K562 (cell line): ENCODE measurements around the gene KRTAP10-12. TPM values are rescaled to one million over a fixed set of nuclear protein-coding genes. Genes with fewer than 3 reads are reported as not detected.

Experiments
- ATAC-seq: fragments of 200-7000 bp; cut with Tn5 transposase; 3 replicates; pipeline ENCODE4 v1.9.1; 2020; ENCODE audit warnings: moderate library complexity
- BruUV-seq: library from RNA; stranded (reverse); fragments of 400-500 nt; replicated peaks from 2 replicates; lab custom pipeline; 2021; lab: Mats Ljungman, UMichigan
- CTCF ChIA-PET: fragments of 300-600 bp; formaldehyde crosslinking; extraction: SDS; loops from one replicate; lab custom pipeline; 2021; ENCODE audit warnings: low intra/inter-chr PET ratio; lab: Yijun Ruan, JAX
- POLR2A ChIA-PET: fragments of 300-600, 350-650 bp; sonication (Branson Sonifier 250); formaldehyde crosslinking; extraction: SDS; loops from one replicate; lab custom pipeline; 2021; ENCODE audit warnings: antibody characterized with exemption, inconsistent platforms; lab: Yijun Ruan, JAX
- DNase-seq, 4 experiments: peaks; one replicate each; pipeline versions ENCODE4 v3.0.0 to v3.0.0-alpha.2; 2011 to 2018; ENCODE audit warnings: low spot score in 3 of 4, mixed read lengths in 3 of 4; ENCODE audit errors: extremely low read depth in 1 of 4
- FAIRE-seq: peaks from 2 replicates; lab custom pipeline; 2011; peaks lifted over from hg19 to GRCh38; lab: Jason Lieb, UNC
- H2AFZ ChIP-seq: 2 replicates; pipeline ENCODE4 v1.6.0; 2011; ENCODE audit warnings: low read depth, low read length, control low read depth, inconsistent platforms
- H3K27ac ChIP-seq: fragments of 200-600 bp; 3 replicates; pipeline ENCODE4 v1.8.0; 2011; ENCODE audit warnings: low read depth, mild to moderate bottlenecking, control low read depth, inconsistent platforms, low read length, moderate library complexity, mixed read lengths; ENCODE audit errors: extremely low read depth
- H3K27me3 ChIP-seq, 2 experiments: fragments of 300-600 bp in 1 of 2; 2 replicates in 1 of 2; 3 replicates in 1 of 2; pipeline versions ENCODE4 v1.6.0 to v1.8.0; 2011; ENCODE audit warnings: inconsistent platforms in 2 of 2, low read length in 2 of 2, mild to moderate bottlenecking in 1 of 2, mixed read lengths in 1 of 2, moderate library complexity in 1 of 2; ENCODE audit not compliant: control insufficient read depth in 2 of 2, insufficient read depth in 2 of 2
- H3K36me3 ChIP-seq: fragments of 300-600 bp; 3 replicates; pipeline ENCODE4 v1.8.0; 2011; ENCODE audit warnings: mild to moderate bottlenecking, low read length, inconsistent platforms; ENCODE audit not compliant: control insufficient read depth, insufficient read depth
- H3K4me1 ChIP-seq, 2 experiments: fragments of 200-600 bp in 1 of 2; replicated peaks in 1 of 2; 2 replicates in 1 of 2; 3 replicates in 1 of 2; pipeline versions ENCODE4 v1.5.1 to v1.8.0; 2011; ENCODE audit warnings: inconsistent platforms in 2 of 2, low read length in 2 of 2, mild to moderate bottlenecking in 1 of 2, mixed read lengths in 1 of 2, moderate library complexity in 1 of 2; ENCODE audit not compliant: control insufficient read depth in 2 of 2, insufficient read depth in 2 of 2
- H3K4me2 ChIP-seq: 2 replicates; pipeline ENCODE4 v1.6.1; 2011; ENCODE audit warnings: low read length, control low read depth, inconsistent platforms, mixed read lengths; ENCODE audit not compliant: insufficient read depth
- H3K4me3 ChIP-seq: fragments of 200-600 bp; sonication (generic), shearing (Covaris generic); 2 replicates; pipeline ENCODE4 v1.5.1; 2016; ENCODE audit warnings: control low read depth, inconsistent platforms
- H3K79me2 ChIP-seq: fragments of 200-600 bp; 3 replicates; pipeline ENCODE4 v1.8.0; 2011; ENCODE audit warnings: low read length, inconsistent platforms; ENCODE audit not compliant: control insufficient read depth, insufficient read depth
- H3K9ac ChIP-seq, 2 experiments: 2 replicates each; pipeline versions ENCODE4 v1.6.0 to v1.6.1; 2011; ENCODE audit warnings: low read depth in 2 of 2, low read length in 2 of 2, control low read depth in 1 of 2, inconsistent platforms in 1 of 2, mild to moderate bottlenecking in 1 of 2, mixed read lengths in 1 of 2; ENCODE audit not compliant: insufficient read depth in 1 of 2
- H3K9me1 ChIP-seq: one replicate; pipeline ENCODE4 v1.6.0; 2011; ENCODE audit warnings: inconsistent platforms, mild to moderate bottlenecking, low read length, moderate library complexity; ENCODE audit not compliant: control insufficient read depth, insufficient read depth
- H3K9me3 ChIP-seq: replicated peaks from 2 replicates; pipeline ENCODE4 v1.5.1; 2011; ENCODE audit warnings: low read depth, low read length, inconsistent platforms; ENCODE audit not compliant: control insufficient read depth, insufficient read depth
- H4K20me1 ChIP-seq: replicated peaks from 2 replicates; pipeline ENCODE4 v1.6.1; 2011; ENCODE audit warnings: low read length, inconsistent platforms, mixed read lengths; ENCODE audit not compliant: control insufficient read depth, insufficient read depth
- PTTG1 ChIP-seq: fragments of 450-650 bp; IDR thresholded peaks from 2 replicates; pipeline ENCODE4 v1.6.1; 2016; ENCODE audit warnings: low read depth, mild to moderate bottlenecking, missing genetic modification characterization, missing compliant biosample characterization
- TBP ChIP-seq: optimal IDR thresholded peaks from 2 replicates; pipeline ENCODE3; 2011; ENCODE audit warnings: low read depth, low read length, improper control_type of control experiment
- ZNF695 ChIP-seq: fragments of 450-650 bp; formaldehyde crosslinking; IDR thresholded peaks from 2 replicates; pipeline ENCODE4 v1.4.0; 2020; ENCODE audit warnings: mild to moderate bottlenecking, moderate library complexity
- WGBS: fragments of 100-300 bp; shearing (Covaris generic); methylation state at CpG from one replicate; pipeline ENCODE4 v1.1.6; 2016; ENCODE audit warnings: low coverage, mixed read lengths; ENCODE audit not compliant: insufficient coverage; ENCODE audit errors: missing lambda C conversion rate; 5-methylcytosine and 5-hydroxymethylcytosine counted together
- in situ Hi-C: fragments of 300-500 bp; cut with MboI; formaldehyde crosslinking; loops from 4 replicates; pipeline ENCODE4 v1.15.0; 2018; ENCODE audit warnings: inconsistent platforms, mixed read lengths
- intact Hi-C: fragments of 100-400 bp; cut with micrococcal nuclease; formaldehyde crosslinking; loops from 2 replicates; pipeline ENCODE4 v1.14.2; 2022
- polyA plus RNA-seq, 8 experiments: library from polyadenylated mRNA; depleted of rRNA in 4 of 8; stranded (reverse) in 5 of 8; unstranded in 3 of 8; fragments of >200 nt; fragmentation: Nextera tagmentation in 2 of 8; fragmentation: Illumina TruSeq in 1 of 8; extraction: Ambion mirVana in 2 of 8; extraction: Trizol in 1 of 8; gene quantifications; 2 replicates each; pipeline versions ENCODE4 v1.2.1 to v1.2.3, GENCODE V29; 2011 to 2014; ENCODE audit warnings: inconsistent platforms in 1 of 8, missing spikeins in 1 of 8
- total RNA-seq, 7 experiments: library from RNA; depleted of rRNA in 6 of 7; stranded (reverse); fragments of >200 nt in 6 of 7; fragmentation: Illumina TruSeq in 2 of 7; extraction: Trizol in 2 of 7; gene quantifications; 2 replicates each; pipeline versions ENCODE4 v1.2.1 to v1.2.3, GENCODE V29; 2011 to 2021; ENCODE audit warnings: low replicate concordance in 1 of 7
- TF ChIP-seq, protein P1 (sequence below): fragments of 250-450 bp; sonication (Bioruptor Pico); IDR thresholded peaks from 2 replicates; pipeline ENCODE4 v1.4.0; 2020; ENCODE audit warnings: mild to moderate bottlenecking, moderate library complexity

The KRTAP10-12 gene
- total and polyA plus RNA-seq, 9 of the 15 experiments (the other 6 are each of a cell fraction or from before 2014, with no cell fraction given), result not detected

DNA sequence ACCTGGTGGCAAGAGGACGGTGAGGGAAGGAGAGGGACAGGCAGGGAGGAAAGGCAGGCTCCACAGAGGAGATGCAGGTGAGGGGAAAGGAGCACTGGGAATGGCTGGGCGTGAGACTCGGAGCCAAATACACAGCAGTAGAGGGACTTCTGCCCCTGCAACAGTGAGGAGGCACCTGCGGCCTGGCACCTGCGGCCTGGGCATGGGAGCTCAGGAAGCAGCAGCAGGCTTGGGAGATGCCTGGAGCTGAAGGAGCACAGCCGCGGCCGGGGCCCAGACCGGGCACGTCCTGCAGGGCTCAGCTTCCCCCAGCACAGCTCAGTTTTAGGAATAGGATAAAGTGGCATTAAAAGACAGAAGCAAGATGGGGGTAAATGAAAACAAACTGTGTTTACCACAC, 35.3 kb downstream of the KRTAP10-12 start:
- in situ Hi-C loops, result no loop called here
- no peak for FAIRE-seq
- POLR2A ChIA-PET, result interaction anchor here (0.6 to 2.3 kb wide), 5 partner anchors 10 to 281 kb away, joined by 3 to 7 read pairs (median 3); no protein-coding TSS in a partner anchor

GRCh38 chr21:44732956-44733355, 36.0 kb downstream of the KRTAP10-12 start:
- under 1% methylated on average over 11 of the region's 11 CpGs for WGBS
- Histone ChIP-seq H3K9me3 (no peaks in the 10 kb centered on the region), H3K9ac (no peak overlapping the region), H3K36me3 (no peaks in the 10 kb centered on the region), H3K9me1 (no peaks in the 10 kb centered on the region), H3K4me3 (no peak overlapping the region), H3K79me2 (no peaks in the 10 kb centered on the region), H2AFZ (no peak overlapping the region), H3K4me2 (no peak overlapping the region), H3K4me1 (peaks cover 10 to 20% of the 10 kb centered on the region in 2 experiments; a peak in 4 of 5 replicates), H3K27ac (no peak overlapping the region), H3K27me3 (peaks cover 65 to 85% of the 10 kb centered on the region in 2 experiments), H4K20me1 (peaks cover 7% of the 10 kb centered on the region; the same call in 1 of the 2 replicates)
- TF ChIP-seq, protein P1, sequence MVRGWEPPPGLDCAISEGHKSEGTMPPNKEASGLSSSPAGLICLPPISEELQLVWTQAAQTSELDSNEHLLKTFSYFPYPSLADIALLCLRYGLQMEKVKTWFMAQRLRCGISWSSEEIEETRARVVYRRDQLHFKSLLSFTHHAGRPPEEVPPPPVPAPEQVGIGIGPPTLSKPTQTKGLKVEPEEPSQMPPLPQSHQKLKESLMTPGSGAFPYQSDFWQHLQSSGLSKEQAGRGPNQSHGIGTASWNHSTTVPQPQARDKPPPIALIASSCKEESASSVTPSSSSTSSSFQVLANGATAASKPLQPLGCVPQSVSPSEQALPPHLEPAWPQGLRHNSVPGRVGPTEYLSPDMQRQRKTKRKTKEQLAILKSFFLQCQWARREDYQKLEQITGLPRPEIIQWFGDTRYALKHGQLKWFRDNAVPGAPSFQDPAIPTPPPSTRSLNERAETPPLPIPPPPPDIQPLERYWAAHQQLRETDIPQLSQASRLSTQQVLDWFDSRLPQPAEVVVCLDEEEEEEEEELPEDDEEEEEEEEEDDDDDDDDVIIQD (CRISPR knock-in tag), result no peak
- TF ChIP-seq ZNF695 (CRISPR knock-in tag) (no peak), PTTG1 (tag) (no peak)
- ATAC-seq (no peak), DNase-seq (no peak), FAIRE-seq (no peak)
- ChIA-PET POLR2A (interaction anchor here (1.2 to 2.3 kb wide), 2 partner anchors 12 to 16 kb away, joined by 4 to 7 read pairs; no protein-coding TSS in a partner anchor), CTCF (no interaction called here)
- BruUV-seq, result no TSS peak
- in situ Hi-C loops (no loop called here), intact Hi-C loops (no loop called here)

More for the DNA sequence above, 35.3 kb downstream of the KRTAP10-12 start:
- Histone ChIP-seq H3K79me2 (no peaks in the 10 kb centered on the region), H3K4me2 (no peak overlapping the region), H2AFZ (no peak overlapping the region), H3K4me1 (peaks cover 10 to 20% of the 10 kb centered on the region in 2 experiments; a peak in 4 of 5 replicates), H3K9me3 (no peaks in the 10 kb centered on the region), H3K27ac (no peak overlapping the region), H3K9ac (no peak overlapping the region), H3K27me3 (peaks cover 68 to 91% of the 10 kb centered on the region in 2 experiments), H3K9me1 (no peaks in the 10 kb centered on the region), H3K36me3 (no peaks in the 10 kb centered on the region), H4K20me1 (peaks cover 7% of the 10 kb centered on the region; the same call in 1 of the 2 replicates), H3K4me3 (no peak overlapping the region)
- ATAC-seq (no peak), DNase-seq (no peak)
- no TSS peak for BruUV-seq
- TF ChIP-seq TBP, result no peak
- intact Hi-C loops, result no loop called here
- CTCF ChIA-PET, result no interaction called here
- 3% methylated on average over 10 of the region's 10 CpGs for WGBS
